Activated naive CD4-positive, alpha-beta T cell treated with anti-CD3 and anti-CD28 coated beads, Interleukin-2, amount 50 U/mL, for 24 hours (primary cell): Measurements from ENCODE around the gene SLC16A1.
"Not testable (repeated sequence)": the region's sequence is repeated elsewhere in the genome, so short reads cannot be mapped to it uniquely, and the experiment has no call there.

Experiments used
- H3K27ac Mint-ChIP-seq: one replicate; pipeline ENCODE4 v1.8.0; 2021; ENCODE audit warnings: mild to moderate bottlenecking, mixed read lengths
- H3K27me3 Mint-ChIP-seq: one replicate; pipeline ENCODE4 v1.8.0; 2021; ENCODE audit warnings: mixed read lengths
- H3K36me3 Mint-ChIP-seq: one replicate; pipeline ENCODE4 v1.8.0; 2021; ENCODE audit warnings: mixed read lengths
- H3K4me1 Mint-ChIP-seq: one replicate; pipeline ENCODE4 v1.8.0; 2021; ENCODE audit warnings: mixed read lengths
- H3K4me3 Mint-ChIP-seq: one replicate; pipeline ENCODE4 v1.8.0; 2021; ENCODE audit warnings: mild to moderate bottlenecking, mixed read lengths
- H3K9me3 Mint-ChIP-seq: one replicate; pipeline ENCODE4 v1.8.0; 2021; ENCODE audit warnings: mixed read lengths

The SLC16A1 gene

GRCh38 chr1:112909847-112910246, 46.1 kb downstream of the SLC16A1 start:
- no peak overlapping the region for H3K27ac Mint-ChIP-seq
- peaks cover 11% of the 10 kb centered on the region for H3K36me3 Mint-ChIP-seq
- H3K27me3 Mint-ChIP-seq, result no peaks in the 10 kb centered on the region
- peaks cover 8% of the 10 kb centered on the region for H3K4me1 Mint-ChIP-seq
- no peaks in the 10 kb centered on the region for H3K9me3 Mint-ChIP-seq
- H3K4me3 Mint-ChIP-seq, result no peak overlapping the region

- no peaks in the 10 kb centered on the region for H3K27me3 Mint-ChIP-seq
- H3K4me3 Mint-ChIP-seq, result no peak overlapping the region
- H3K4me1 Mint-ChIP-seq, result peaks cover 23% of the 10 kb centered on the region
- peaks cover 1% of the 10 kb centered on the region for H3K36me3 Mint-ChIP-seq
- no peak overlapping the region for H3K27ac Mint-ChIP-seq
- H3K9me3 Mint-ChIP-seq, result no peaks in the 10 kb centered on the region
These were observed 49.8 kb downstream of the SLC16A1 start for GRCh38 chr1:112906150-112906698.

- Mint-ChIP-seq H3K4me3 (peak overlapping the region; percentile 32), H3K27ac (peak overlapping the region; percentile 19), H3K9me3 (no peaks in the 10 kb centered on the region), H3K27me3 (no peaks in the 10 kb centered on the region), H3K36me3 (peaks cover 1% of the 10 kb centered on the region), H3K4me1 (peaks cover 23% of the 10 kb centered on the region)
These were observed 50.4 kb downstream of the SLC16A1 start for GRCh38 chr1:112905395-112906149.

GRCh38 chr1:112904831-112905261, 51.1 kb downstream of the SLC16A1 start:
- no peak overlapping the region for H3K27ac Mint-ChIP-seq
- H3K9me3 Mint-ChIP-seq, result no peaks in the 10 kb centered on the region
- no peak overlapping the region for H3K4me3 Mint-ChIP-seq
- no peaks in the 10 kb centered on the region for H3K27me3 Mint-ChIP-seq
- peaks cover 23% of the 10 kb centered on the region for H3K4me1 Mint-ChIP-seq
- H3K36me3 Mint-ChIP-seq, result peaks cover 1% of the 10 kb centered on the region

- peak overlapping the region; percentile 36 for H3K27ac Mint-ChIP-seq
- H3K4me1 Mint-ChIP-seq, result peaks cover 23% of the 10 kb centered on the region
- H3K4me3 Mint-ChIP-seq, result peak overlapping the region; percentile 47
- H3K36me3 Mint-ChIP-seq, result peaks cover 1% of the 10 kb centered on the region
- no peaks in the 10 kb centered on the region for H3K27me3 Mint-ChIP-seq
- no peaks in the 10 kb centered on the region for H3K9me3 Mint-ChIP-seq
These were observed 51.7 kb downstream of the SLC16A1 start for GRCh38 chr1:112904071-112904830.

- Mint-ChIP-seq H3K27me3 (no peaks in the 10 kb centered on the region), H3K9me3 (no peaks in the 10 kb centered on the region), H3K36me3 (peaks cover 1% of the 10 kb centered on the region), H3K4me1 (peaks cover 23% of the 10 kb centered on the region), H3K4me3 (no peak overlapping the region), H3K27ac (no peak overlapping the region)
These were observed 53.8 kb downstream of the SLC16A1 start for GRCh38 chr1:112902221-112902620.

GRCh38 chr1:112901387-112901786, 54.6 kb downstream of the SLC16A1 start:
- H3K27ac Mint-ChIP-seq, result no peak overlapping the region
- H3K27me3 Mint-ChIP-seq, result no peaks in the 10 kb centered on the region
- no peaks in the 10 kb centered on the region for H3K9me3 Mint-ChIP-seq
- H3K4me1 Mint-ChIP-seq, result peaks cover 23% of the 10 kb centered on the region
- no peak overlapping the region for H3K4me3 Mint-ChIP-seq
- peaks cover 3% of the 10 kb centered on the region for H3K36me3 Mint-ChIP-seq

GRCh38 chr1:112896783-112897182, 59.2 kb downstream of the SLC16A1 start:
- H3K27me3 Mint-ChIP-seq, result no peaks in the 10 kb centered on the region
- peaks cover 6% of the 10 kb centered on the region for H3K36me3 Mint-ChIP-seq
- no peak overlapping the region for H3K27ac Mint-ChIP-seq
- H3K9me3 Mint-ChIP-seq, result no peaks in the 10 kb centered on the region
- no peak overlapping the region for H3K4me3 Mint-ChIP-seq
- H3K4me1 Mint-ChIP-seq, result no peaks in the 10 kb centered on the region

- H3K27me3 Mint-ChIP-seq, result no peaks in the 10 kb centered on the region
- no peaks in the 10 kb centered on the region for H3K9me3 Mint-ChIP-seq
- no peak overlapping the region for H3K27ac Mint-ChIP-seq
- no peaks in the 10 kb centered on the region for H3K4me1 Mint-ChIP-seq
- no peak overlapping the region for H3K4me3 Mint-ChIP-seq
- peaks cover 6% of the 10 kb centered on the region for H3K36me3 Mint-ChIP-seq
These were observed 61.4 kb downstream of the SLC16A1 start for GRCh38 chr1:112894561-112895011.

- Mint-ChIP-seq H3K27me3 (no peaks in the 10 kb centered on the region), H3K4me3 (no peak overlapping the region), H3K36me3 (peaks cover 6% of the 10 kb centered on the region), H3K9me3 (no peaks in the 10 kb centered on the region), H3K4me1 (no peaks in the 10 kb centered on the region), H3K27ac (no peak overlapping the region)
These were observed 62.0 kb downstream of the SLC16A1 start for GRCh38 chr1:112894010-112894292.

- Mint-ChIP-seq H3K36me3 (peaks cover 6% of the 10 kb centered on the region), H3K27ac (no peak overlapping the region), H3K9me3 (no peaks in the 10 kb centered on the region), H3K4me1 (no peaks in the 10 kb centered on the region), H3K27me3 (no peaks in the 10 kb centered on the region), H3K4me3 (no peak overlapping the region)
These were observed 62.5 kb downstream of the SLC16A1 start for GRCh38 chr1:112893288-112894009.

- not testable (repeated sequence) for H3K4me3 Mint-ChIP-seq, H3K9me3 Mint-ChIP-seq, H3K27ac Mint-ChIP-seq, H3K36me3 Mint-ChIP-seq, H3K27me3 Mint-ChIP-seq, H3K4me1 Mint-ChIP-seq
These were observed 66.1 kb downstream of the SLC16A1 start for GRCh38 chr1:112889906-112890305.

GRCh38 chr1:112889052-112889768, 66.8 kb downstream of the SLC16A1 start:
- H3K27me3 Mint-ChIP-seq, result no peaks in the 10 kb centered on the region
- no peak overlapping the region for H3K27ac Mint-ChIP-seq
- no peaks in the 10 kb centered on the region for H3K9me3 Mint-ChIP-seq
- H3K4me1 Mint-ChIP-seq, result no peaks in the 10 kb centered on the region
- H3K36me3 Mint-ChIP-seq, result no peaks in the 10 kb centered on the region
- no peak overlapping the region for H3K4me3 Mint-ChIP-seq

- no peak overlapping the region for H3K4me3 Mint-ChIP-seq
- no peaks in the 10 kb centered on the region for H3K4me1 Mint-ChIP-seq
- no peak overlapping the region for H3K27ac Mint-ChIP-seq
- H3K27me3 Mint-ChIP-seq, result no peaks in the 10 kb centered on the region
- no peaks in the 10 kb centered on the region for H3K36me3 Mint-ChIP-seq
- no peaks in the 10 kb centered on the region for H3K9me3 Mint-ChIP-seq
These were observed 67.4 kb downstream of the SLC16A1 start for GRCh38 chr1:112888630-112889029.

GRCh38 chr1:112887599-112888283, 68.3 kb downstream of the SLC16A1 start:
- Mint-ChIP-seq H3K27me3 (no peaks in the 10 kb centered on the region), H3K4me1 (no peaks in the 10 kb centered on the region), H3K9me3 (no peaks in the 10 kb centered on the region), H3K36me3 (no peaks in the 10 kb centered on the region), H3K27ac (no peak overlapping the region), H3K4me3 (no peak overlapping the region)
